Stomach smooth muscle (tissue), 2 donors: ENCODE data around the gene ROR2.
A peak's percentile ranks its signal among the peaks of the same experiment; 100 is the strongest.

Experiments
- H3K27ac ChIP-seq: one replicate; pipeline ENCODE4 v1.7.0; 2013; ENCODE audit warnings: mild to moderate bottlenecking, low read length, inconsistent platforms
- H3K27me3 ChIP-seq, 2 donors: one replicate each; pipeline ENCODE4 v1.7.0; 2013; ENCODE audit warnings: low read length in 2 of 2; ENCODE audit not compliant: insufficient read depth in 2 of 2, control insufficient read depth in 1 of 2
- H3K36me3 ChIP-seq, 2 donors: one replicate each; pipeline ENCODE4 v1.7.0; 2013; ENCODE audit warnings: low read length in 2 of 2; ENCODE audit not compliant: control insufficient read depth in 2 of 2, insufficient read depth in 2 of 2
- H3K4me1 ChIP-seq: one replicate; pipeline ENCODE4 v1.7.0; 2013; ENCODE audit warnings: low read length; ENCODE audit not compliant: control insufficient read depth, insufficient read depth
- H3K4me3 ChIP-seq, 2 donors: one replicate each; pipeline ENCODE4 v1.7.0; 2013; ENCODE audit warnings: low read length in 2 of 2
- H3K9ac ChIP-seq, 2 donors: one replicate each; pipeline ENCODE4 v1.7.0; 2013; ENCODE audit warnings: low read length in 2 of 2, mild to moderate bottlenecking in 1 of 2
- H3K9me3 ChIP-seq, 2 donors: one replicate each; pipeline ENCODE4 v1.7.0; 2013; ENCODE audit warnings: low read length in 2 of 2; ENCODE audit not compliant: control insufficient read depth in 2 of 2
- donor health status: healthy.
- donor health status: Pancreatic carcinoma.

The ROR2 gene

DNA sequence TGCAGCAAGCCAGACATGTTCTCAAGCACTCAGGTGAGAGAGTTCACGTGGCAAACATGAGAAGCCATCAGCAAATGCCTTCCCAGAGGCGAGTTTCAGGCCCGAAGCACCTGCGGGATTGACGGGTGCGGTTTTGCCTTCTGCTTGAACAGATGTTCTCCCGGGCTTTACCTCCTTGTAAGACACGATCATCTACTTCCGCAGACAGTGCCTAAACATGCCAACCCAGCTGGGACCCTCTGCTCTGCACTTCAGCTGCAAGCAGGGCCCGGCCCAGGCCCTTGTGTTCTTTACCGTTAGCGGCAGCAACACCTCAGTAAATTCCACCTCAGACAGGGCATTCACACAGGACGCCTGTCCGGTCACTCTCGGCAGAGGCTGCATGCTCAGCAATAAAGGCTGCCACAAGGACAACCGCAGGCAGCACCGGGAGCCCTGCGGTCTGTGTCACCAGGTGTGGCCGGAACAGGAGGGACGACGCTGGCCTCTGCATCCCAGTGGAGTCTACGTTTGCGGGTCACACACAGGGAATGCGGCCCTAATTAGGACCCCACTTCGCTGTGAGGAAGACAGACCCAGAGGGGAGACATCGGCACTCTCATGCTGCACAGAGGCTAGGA is 139.6 kb downstream of the ROR2 start:
- Histone ChIP-seq H3K9ac (no peak overlapping the region), H3K36me3 (no peaks in the 10 kb centered on the region), H3K9me3 (no peaks in the 10 kb centered on the region), H3K4me1 (peaks cover 78% of the 10 kb centered on the region), H3K27me3 (no peaks in the 10 kb centered on the region), H3K4me3 (no peak overlapping the region), H3K27ac (peak overlapping the region; percentile 73)

DNA sequence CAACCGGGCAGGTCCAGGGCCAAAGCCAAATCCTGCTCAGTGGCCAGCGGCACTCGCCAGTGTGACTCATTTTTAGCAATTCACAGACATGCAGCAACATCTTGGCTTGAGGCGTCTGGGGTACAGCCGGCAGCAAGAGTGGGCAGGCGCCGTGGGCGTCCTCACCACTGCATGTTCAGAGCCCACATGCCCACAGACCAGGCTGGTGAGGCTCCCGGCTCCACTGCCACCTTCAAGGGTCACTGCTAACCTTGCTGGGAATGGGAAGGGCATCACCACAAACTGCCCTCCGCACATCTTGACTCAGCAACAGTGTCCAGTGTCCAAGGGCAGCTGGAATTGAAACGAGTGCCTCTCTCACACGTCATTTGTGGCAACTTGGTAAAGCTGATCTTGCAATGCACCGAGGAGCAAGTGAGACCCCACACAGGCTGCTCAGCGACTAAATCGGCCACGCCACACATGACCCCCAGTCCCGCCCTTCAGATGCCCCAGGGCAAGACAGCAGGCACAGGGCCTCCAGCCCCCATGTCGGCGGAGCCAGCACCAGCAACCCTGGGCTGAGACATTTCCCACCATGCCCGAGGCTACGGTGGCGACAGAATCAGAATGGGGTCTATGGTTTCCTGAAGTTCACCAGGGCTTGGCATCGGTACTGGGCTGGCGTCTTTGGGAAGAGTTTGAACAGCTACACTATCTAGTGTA is 140.3 kb downstream of the ROR2 start:
- no peaks in the 10 kb centered on the region for H3K27me3 ChIP-seq
- no peak overlapping the region for H3K9ac ChIP-seq
- no peak overlapping the region for H3K4me3 ChIP-seq
- H3K27ac ChIP-seq: peak overlapping the region; percentile 73
- peaks cover 83% of the 10 kb centered on the region for H3K4me1 ChIP-seq
- H3K9me3 ChIP-seq: no peaks in the 10 kb centered on the region
- no peaks in the 10 kb centered on the region for H3K36me3 ChIP-seq

DNA sequence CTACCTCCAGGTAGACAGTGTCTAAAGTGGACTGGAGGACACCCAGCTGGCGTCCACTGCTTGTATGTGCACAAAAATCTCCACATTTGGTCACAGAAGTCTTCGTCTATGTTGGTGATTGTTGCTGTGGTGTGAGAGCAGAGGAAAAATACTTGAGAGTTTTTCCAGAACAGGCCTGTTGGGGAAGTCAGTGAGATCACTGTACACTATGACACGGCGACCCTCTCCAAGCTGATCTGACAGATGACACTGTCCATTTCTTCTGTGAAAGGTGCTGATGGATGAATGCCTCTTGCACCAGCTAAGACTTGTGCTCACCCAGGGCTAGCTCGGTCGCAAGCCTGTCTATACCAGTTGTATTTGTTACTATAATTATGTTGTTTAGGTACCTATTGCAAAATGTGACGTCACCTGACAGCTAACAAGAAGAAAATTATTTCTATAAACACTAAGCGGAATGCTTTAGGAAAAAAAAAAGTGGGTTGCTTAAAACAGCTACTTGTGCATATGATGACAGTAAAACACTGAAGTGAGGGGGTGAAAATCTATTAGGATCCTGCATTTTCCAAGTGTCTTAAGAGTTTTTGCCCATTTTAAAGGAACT is 142.3 kb downstream of the ROR2 start:
- H3K27ac ChIP-seq: peak overlapping the region; percentile 86
- no peaks in the 10 kb centered on the region for H3K9me3 ChIP-seq
- no peaks in the 10 kb centered on the region for H3K36me3 ChIP-seq
- H3K27me3 ChIP-seq: no peaks in the 10 kb centered on the region
- peak overlapping the region in 1 of 2 donors; percentile 21 for H3K9ac ChIP-seq
- peaks cover 83% of the 10 kb centered on the region for H3K4me1 ChIP-seq
- H3K4me3 ChIP-seq: no peak overlapping the region

DNA sequence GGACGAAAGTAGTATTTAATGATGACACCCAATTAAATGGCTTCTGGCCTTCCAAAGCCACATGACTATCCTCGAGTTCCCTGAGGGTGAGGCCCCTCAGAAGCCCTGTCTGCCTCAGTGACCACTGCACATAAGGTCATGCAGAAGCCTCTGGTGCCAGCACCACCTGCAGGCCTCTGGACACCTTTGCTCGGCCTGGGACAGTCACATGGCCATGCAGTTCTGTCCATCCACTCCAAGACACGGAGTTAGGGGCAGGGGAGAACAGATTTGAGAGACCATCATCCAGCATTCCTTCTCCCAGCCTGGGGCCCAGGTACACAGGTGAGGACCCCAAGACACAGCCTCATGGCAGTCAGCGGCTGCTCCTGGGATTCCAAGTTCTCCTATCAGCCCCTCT is 145.0 kb downstream of the ROR2 start:
- H3K9ac ChIP-seq: no peak overlapping the region
- H3K4me1 ChIP-seq: peaks cover 85% of the 10 kb centered on the region
- H3K9me3 ChIP-seq: no peaks in the 10 kb centered on the region
- H3K27ac ChIP-seq: peak overlapping the region; percentile 91
- H3K36me3 ChIP-seq: no peaks in the 10 kb centered on the region
- no peak overlapping the region for H3K4me3 ChIP-seq
- H3K27me3 ChIP-seq: no peaks in the 10 kb centered on the region

DNA sequence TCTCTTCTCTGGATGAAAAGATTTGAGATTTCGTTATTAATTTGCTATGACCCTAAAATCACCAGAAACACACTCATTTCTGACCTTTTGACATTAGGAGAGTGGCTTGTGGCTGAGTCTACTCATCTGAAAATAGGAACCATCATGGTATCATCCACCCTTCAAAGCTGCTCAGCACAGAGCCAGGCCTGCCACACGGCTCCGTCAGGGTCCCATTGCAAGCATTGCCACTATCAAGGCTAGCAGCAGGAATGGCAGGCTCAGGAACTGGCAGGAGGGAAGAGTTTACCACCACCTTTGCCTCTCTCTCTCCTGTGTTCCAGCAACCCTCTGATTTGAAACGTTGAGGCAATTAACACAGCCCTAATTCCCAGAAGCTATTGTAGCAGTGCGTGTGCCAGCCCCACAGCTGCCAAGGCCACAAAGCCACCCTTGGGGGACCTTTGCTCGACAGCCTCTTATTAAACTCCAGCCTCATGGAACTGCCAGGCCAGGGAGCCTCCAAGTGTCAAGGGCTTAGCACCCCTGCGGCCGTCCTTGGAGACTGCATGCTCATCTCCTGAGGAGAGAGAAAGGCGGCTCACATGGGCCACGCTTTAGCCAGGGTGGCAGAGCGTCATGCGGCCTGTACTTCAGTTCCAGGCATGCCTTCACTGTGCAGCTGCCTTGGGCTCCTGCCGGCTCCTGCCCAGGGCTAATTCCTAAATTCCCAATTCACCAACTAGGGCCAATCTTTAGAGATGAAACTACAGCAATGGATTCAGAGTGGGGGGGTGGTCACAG is 145.9 kb downstream of the ROR2 start:
- H3K9ac ChIP-seq: peak overlapping the region in 1 of 2 donors; percentile 36
- no peak overlapping the region for H3K4me3 ChIP-seq
- H3K27me3 ChIP-seq: no peaks in the 10 kb centered on the region
- peak overlapping the region; percentile 91 for H3K27ac ChIP-seq
- no peaks in the 10 kb centered on the region for H3K36me3 ChIP-seq
- no peaks in the 10 kb centered on the region for H3K9me3 ChIP-seq
- peaks cover 83% of the 10 kb centered on the region for H3K4me1 ChIP-seq

DNA sequence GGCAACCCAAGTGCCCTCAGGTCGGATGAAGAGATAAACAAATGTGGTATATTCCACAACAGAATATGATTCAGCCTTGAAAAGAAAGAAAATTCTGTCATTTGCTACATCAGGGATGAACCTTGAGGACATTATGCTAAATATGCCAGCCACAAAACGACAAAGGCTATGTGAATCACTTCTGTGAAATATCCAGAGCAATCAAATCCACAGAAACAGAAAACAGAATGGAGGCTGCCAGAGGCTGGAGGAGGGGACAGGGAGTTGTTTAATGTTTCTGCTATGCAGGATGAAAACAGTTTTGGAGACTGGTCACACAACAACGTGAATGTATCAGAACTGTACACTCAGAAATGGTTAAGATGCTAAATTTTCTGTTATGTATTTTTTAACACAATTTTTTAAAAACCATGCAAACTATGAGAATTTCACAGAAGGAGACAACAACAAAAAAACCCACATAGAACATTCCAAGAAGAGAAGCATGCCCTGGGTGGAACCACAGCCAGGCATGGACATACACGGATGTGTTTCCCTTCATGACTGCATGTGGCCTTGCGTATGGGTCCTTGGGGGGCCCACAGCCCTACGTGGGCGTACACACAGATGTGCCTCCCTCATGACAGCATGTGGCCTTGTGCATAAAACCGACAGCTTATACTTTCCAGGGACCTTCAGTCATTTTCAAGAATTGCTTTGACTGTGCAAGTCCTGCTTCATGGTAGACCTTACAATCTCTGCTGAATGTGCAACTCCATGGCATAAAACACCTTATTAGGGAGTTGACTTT is 146.7 kb downstream of the ROR2 start:
- Histone ChIP-seq H3K4me3 (no peak overlapping the region), H3K9me3 (no peaks in the 10 kb centered on the region), H3K36me3 (no peaks in the 10 kb centered on the region), H3K27ac (peak overlapping the region; percentile 91), H3K4me1 (peaks cover 88% of the 10 kb centered on the region), H3K27me3 (no peaks in the 10 kb centered on the region), H3K9ac (no peak overlapping the region)

DNA sequence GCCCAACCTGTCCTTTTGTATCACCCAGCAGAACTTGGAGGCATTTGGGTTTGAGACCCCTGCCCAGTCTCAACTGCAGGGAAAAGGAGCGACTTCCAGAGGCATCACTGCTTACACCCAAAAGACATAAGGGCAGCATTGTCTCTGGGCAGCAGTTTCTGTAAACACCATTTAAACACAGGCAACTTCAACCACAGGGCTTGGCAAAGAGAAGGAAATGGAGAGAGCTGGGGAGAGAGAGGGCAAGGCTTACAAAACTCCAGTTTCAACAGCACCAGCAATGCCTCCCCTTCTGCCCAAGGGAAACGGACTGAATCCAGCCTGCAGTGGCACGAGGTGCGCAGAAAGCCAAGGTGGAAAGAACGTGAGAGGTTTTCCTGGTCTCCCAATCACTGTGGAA is 147.6 kb downstream of the ROR2 start:
- Histone ChIP-seq H3K4me3 (no peak overlapping the region), H3K27me3 (no peaks in the 10 kb centered on the region), H3K36me3 (no peaks in the 10 kb centered on the region), H3K9me3 (no peaks in the 10 kb centered on the region), H3K27ac (peak overlapping the region; percentile 91), H3K4me1 (peaks cover 80% of the 10 kb centered on the region), H3K9ac (peak overlapping the region in 1 of 2 donors; percentile 42)

DNA sequence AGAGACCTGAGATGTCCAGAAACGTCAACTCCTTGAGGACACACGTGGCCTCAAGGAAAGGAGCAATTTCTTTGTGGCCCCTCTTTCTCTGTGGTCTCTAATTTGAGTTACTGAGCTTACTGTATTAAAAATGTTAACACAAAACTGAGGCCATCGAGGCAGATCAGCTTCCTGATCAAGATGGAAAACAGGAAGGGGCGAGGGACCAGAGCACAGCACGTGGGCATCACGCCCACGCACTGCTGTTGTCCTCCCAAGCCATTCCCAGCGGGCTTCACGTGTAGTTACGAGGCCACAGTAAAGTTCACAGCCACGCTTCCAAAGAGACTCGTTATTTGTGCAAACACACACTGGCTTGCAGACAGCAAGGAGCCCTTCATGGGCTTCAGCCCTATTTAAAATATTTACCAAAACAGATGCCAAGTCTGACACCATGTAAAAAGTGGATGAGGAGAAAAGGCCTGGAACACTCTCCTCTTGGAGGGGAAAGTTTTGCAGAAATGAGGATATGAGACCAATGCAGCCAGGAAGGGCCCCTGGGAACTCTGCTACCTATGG is 149.5 kb downstream of the ROR2 start:
- Histone ChIP-seq H3K4me1 (peaks cover 71% of the 10 kb centered on the region), H3K4me3 (no peak overlapping the region), H3K27ac (peak overlapping the region; percentile 91), H3K9ac (peak overlapping the region in 1 of 2 donors; percentile 21), H3K9me3 (no peaks in the 10 kb centered on the region), H3K27me3 (no peaks in the 10 kb centered on the region), H3K36me3 (no peaks in the 10 kb centered on the region)

DNA sequence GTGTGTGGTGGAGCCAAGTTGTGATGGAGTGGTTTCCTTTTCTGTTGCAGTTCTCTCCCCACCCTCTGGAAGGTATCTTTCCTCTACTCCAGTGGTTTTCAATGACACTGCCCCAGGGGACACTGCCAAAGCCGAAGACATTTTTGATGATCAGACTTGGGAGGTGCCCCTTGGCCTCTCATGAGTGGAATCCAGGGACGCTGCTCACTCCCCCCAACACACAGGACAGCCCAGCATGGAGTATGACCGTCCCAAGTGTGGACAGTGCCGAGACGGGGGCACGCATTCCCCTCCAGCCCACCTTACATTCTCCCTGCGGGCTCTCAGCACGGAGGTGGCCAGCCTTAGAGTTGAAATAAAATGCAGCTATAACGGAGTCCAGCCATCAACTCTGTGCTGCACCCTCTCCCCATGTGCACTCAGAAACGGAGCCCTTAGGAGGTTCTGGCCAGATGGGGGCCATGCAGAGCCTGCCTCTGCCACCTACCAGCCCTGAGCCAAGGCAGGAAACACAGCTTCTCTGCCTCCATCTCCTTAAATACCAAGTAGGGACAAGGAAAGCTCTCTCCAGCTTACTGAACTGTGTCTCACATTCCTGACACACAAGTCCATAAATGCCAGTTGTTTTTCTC is 150.8 kb downstream of the ROR2 start:
- Histone ChIP-seq H3K27me3 (no peaks in the 10 kb centered on the region), H3K27ac (peak overlapping the region; percentile 91), H3K4me1 (peaks cover 58% of the 10 kb centered on the region), H3K36me3 (no peaks in the 10 kb centered on the region), H3K4me3 (peak overlapping the region; percentile 8 to 38), H3K9ac (peak overlapping the region; percentile 60 to 62), H3K9me3 (no peaks in the 10 kb centered on the region)
